Keratinocyte (primary cell): ENCODE measurements around the gene ACP6.
"Not testable (repeated sequence)": the region's sequence is repeated elsewhere in the genome, so short reads cannot be mapped to it uniquely, and the experiment has no call there.

Experiments
- EZH2 ChIP-seq: IDR thresholded peaks from one replicate; pipeline ENCODE4 v1.6.1; 2012; ENCODE audit warnings: inconsistent platforms, mild to moderate bottlenecking, low read length, moderate library complexity
- TF ChIP-seq, protein P1 (sequence below), 3 experiments: IDR thresholded peaks in 1 of 3; conservative IDR thresholded peaks in 1 of 3; optimal IDR thresholded peaks in 1 of 3; 2 replicates in 2 of 3; 3 replicates in 1 of 3; pipeline versions ENCODE3 to v1.5.1; 2011; ENCODE audit warnings: low read length in 3 of 3, mild to moderate bottlenecking in 3 of 3, moderate library complexity in 2 of 3, control low read depth in 1 of 3, inconsistent platforms in 1 of 3; ENCODE audit not compliant: insufficient read depth in 2 of 3; ENCODE audit errors: extremely low read depth in 1 of 3

DNA sequence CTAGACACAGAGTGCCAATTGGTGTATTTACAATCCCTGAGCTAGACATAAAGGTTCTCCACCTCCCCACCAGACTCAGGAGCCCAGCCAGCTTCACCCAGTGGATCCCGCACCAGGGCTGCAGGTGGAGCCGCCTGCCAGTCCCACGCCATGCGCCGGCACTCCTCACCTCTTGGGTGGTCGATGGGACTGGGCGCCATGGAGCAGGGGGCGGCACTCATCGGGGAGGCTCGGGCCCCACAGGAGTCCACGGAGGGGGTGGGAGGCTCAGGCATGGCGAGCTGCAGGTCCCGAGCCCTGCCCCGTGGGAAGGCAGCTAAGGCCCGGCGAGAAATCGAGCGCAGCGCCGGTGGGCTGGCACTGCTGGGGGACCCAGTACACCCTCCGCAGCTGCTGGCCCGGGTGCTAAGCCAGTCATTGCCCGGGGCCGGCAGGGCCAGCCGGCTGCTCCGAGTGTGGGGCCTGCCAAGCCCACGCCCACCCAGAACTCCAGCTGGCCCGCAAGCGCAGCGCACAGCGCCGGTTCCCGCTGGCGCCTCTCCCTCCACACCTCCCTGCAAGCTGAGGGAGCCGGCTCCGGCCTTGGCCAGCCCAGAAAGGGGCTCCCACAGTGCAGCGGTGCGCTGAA, 10.4 kb upstream of the ACP6 start:
- TF ChIP-seq, protein P1, sequence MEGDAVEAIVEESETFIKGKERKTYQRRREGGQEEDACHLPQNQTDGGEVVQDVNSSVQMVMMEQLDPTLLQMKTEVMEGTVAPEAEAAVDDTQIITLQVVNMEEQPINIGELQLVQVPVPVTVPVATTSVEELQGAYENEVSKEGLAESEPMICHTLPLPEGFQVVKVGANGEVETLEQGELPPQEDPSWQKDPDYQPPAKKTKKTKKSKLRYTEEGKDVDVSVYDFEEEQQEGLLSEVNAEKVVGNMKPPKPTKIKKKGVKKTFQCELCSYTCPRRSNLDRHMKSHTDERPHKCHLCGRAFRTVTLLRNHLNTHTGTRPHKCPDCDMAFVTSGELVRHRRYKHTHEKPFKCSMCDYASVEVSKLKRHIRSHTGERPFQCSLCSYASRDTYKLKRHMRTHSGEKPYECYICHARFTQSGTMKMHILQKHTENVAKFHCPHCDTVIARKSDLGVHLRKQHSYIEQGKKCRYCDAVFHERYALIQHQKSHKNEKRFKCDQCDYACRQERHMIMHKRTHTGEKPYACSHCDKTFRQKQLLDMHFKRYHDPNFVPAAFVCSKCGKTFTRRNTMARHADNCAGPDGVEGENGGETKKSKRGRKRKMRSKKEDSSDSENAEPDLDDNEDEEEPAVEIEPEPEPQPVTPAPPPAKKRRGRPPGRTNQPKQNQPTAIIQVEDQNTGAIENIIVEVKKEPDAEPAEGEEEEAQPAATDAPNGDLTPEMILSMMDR (optimal IDR thresholded peaks at IDR 0.05 in 1 of 3, IDR thresholded peaks at IDR 0.05 in 1 of 3, conservative IDR thresholded peaks at IDR 0.05 in 1 of 3; ENCODE audit: extremely low read depth in 1 of 3, insufficient read depth in 2 of 3, low read length in 3 of 3) = not testable (repeated sequence)
- TF ChIP-seq EZH2 = not testable (repeated sequence)
